NT2/D1 (cell line): ENCODE results near the gene SLC2A10.

Source experiments
- SUZ12 ChIP-seq: IDR thresholded peaks from 2 replicates; pipeline ENCODE4 v1.6.1; 2011; ENCODE audit not compliant: insufficient read length, insufficient read depth; ENCODE audit errors: extremely low read depth
- YY1 ChIP-seq: IDR thresholded peaks from 2 replicates; pipeline ENCODE4 v1.6.1; 2011; ENCODE audit not compliant: insufficient read length, insufficient read depth

DNA sequence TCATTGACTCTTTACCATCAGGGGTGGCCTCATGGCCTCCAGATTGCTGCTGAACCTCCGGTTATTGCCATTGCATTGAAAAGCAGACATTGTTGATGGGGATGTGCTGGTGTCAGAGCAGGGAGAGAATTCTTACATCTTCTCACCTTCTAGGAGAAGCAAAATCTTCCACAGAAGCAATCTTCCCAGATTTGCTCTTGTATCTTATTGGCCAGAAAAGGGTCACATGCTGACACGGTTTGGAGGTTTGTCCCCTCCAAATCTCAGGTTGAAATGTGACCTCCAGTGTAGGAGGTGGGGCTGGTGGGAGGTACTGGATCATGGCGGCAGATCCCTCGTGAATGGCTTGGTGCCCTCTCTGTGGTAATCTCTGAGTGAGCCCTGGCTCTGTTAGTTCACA, 30.9 kb upstream of the SLC2A10 start:
- TF ChIP-seq SUZ12, result no peak
- no peak for TF ChIP-seq YY1
